Fibroblast of the aortic adventitia (primary cell): ENCODE measurements around the gene PCBP3. TPM values are rescaled to one million over a fixed set of nuclear protein-coding genes. Genes with fewer than 3 reads are reported as not detected.
"Not testable (repeated sequence)": the region's sequence is repeated elsewhere in the genome, so short reads cannot be mapped to it uniquely, and the experiment has no call there.

Experiments used
- DNase-seq: peaks from one replicate; pipeline ENCODE4 v3.0.0-alpha.2; 2010; ENCODE audit warnings: low read depth
- H3K4me3 ChIP-seq: 2 replicates; pipeline ENCODE4 v1.5.1; 2011; ENCODE audit warnings: low read depth, mild to moderate bottlenecking, control low read depth, low read length, moderate library complexity
- total RNA-seq: library from RNA; depleted of rRNA; stranded (reverse); fragments of >200 nt; gene quantifications from 2 replicates; pipeline ENCODE4 v1.2.3, GENCODE V29; 2012; ENCODE audit warnings: low replicate concordance
- TF ChIP-seq, protein P1 (sequence below): IDR thresholded peaks from 2 replicates; pipeline ENCODE4 v1.5.1; 2011; ENCODE audit warnings: mild to moderate bottlenecking, low read length, control low read depth, inconsistent platforms; ENCODE audit not compliant: insufficient read depth

The PCBP3 gene
- total RNA-seq, 1 donor, result 1.2 TPM

DNA sequence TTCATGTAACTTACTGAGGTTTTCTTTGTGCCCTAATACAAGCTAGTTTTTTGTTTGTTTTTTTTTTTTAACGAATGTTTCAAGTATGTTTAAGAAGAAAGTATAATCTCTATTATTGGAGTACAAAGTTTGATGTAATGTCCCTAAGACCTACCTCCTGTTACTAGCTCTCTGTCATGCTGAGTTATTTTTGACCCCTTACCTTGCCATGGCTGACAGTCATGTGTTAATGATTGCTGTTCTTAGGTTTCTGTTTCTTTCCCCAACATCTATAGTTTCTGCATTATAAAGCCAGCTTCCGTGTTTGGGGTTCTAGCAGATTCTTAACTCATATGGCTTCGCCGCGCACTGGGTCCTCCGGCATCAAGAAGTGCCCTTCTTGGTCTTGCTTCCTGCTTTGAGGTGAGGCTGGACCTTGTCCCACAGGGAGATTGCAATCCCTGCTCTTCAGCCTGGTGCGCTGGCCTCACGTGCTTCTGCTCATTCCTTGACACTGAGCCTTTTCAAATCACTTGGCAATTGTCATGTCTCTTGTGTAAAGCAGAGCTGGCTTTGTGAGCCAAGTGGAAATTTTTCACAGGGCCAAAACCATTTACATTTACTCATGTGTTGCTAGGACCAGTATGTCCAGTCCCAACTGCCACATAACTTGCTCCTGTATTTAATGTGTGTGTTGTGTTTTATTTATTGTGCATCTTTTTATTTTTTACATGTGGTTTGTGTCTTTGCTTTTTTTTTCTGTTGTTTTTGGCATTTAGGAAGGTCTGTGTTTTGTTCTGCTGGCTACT, 203.0 kb downstream of the PCBP3 start:
- TF ChIP-seq, protein P1, sequence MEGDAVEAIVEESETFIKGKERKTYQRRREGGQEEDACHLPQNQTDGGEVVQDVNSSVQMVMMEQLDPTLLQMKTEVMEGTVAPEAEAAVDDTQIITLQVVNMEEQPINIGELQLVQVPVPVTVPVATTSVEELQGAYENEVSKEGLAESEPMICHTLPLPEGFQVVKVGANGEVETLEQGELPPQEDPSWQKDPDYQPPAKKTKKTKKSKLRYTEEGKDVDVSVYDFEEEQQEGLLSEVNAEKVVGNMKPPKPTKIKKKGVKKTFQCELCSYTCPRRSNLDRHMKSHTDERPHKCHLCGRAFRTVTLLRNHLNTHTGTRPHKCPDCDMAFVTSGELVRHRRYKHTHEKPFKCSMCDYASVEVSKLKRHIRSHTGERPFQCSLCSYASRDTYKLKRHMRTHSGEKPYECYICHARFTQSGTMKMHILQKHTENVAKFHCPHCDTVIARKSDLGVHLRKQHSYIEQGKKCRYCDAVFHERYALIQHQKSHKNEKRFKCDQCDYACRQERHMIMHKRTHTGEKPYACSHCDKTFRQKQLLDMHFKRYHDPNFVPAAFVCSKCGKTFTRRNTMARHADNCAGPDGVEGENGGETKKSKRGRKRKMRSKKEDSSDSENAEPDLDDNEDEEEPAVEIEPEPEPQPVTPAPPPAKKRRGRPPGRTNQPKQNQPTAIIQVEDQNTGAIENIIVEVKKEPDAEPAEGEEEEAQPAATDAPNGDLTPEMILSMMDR, result no peak
- peak; percentile 63 for DNase-seq
- no peak overlapping the region for H3K4me3 ChIP-seq

DNA sequence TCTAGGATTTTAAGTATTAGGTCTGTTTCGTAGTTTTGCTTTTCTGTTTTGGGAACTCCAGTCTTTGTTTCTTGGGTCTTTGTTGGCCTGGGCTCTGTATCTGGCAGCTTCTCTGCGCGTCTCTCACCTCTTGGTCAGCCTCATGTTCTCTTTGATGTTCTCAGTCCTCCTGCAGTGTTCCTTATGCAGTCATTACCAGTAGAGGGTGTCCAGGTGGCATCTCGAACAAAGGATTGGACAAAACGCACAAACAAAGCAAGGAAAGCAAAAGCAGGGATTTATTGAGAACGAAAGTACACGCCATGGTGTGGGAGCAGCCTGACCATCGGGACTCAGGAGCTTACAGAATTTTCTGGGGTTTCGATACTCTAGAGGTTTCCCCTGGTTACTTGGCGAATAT, 204.3 kb downstream of the PCBP3 start:
- TF ChIP-seq, protein P1, result peak; percentile 7
- no peak for DNase-seq
- H3K4me3 ChIP-seq, result no peak overlapping the region

DNA sequence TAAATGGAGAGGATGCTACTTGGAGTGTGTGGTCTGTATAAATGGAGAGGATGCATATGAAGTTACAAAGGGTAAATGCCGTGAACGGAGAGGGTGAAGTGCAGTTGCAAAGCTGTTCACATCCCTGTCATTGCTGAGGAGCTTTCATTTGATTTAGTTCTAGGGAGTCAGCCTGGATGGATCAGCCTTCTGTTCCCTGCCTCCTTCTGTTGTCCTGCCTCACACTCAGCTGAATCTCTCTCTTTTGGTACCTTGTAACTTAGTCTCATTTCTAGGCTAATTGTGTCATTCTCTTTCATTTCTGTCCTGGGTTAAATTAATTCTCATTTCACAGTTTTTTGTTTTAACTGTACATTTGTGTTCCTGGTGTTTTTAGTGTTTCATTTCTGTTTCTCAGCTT, 204.8 kb downstream of the PCBP3 start:
- TF ChIP-seq, protein P1, result no peak
- H3K4me3 ChIP-seq, result no peak overlapping the region
- DNase-seq, result no peak

DNA sequence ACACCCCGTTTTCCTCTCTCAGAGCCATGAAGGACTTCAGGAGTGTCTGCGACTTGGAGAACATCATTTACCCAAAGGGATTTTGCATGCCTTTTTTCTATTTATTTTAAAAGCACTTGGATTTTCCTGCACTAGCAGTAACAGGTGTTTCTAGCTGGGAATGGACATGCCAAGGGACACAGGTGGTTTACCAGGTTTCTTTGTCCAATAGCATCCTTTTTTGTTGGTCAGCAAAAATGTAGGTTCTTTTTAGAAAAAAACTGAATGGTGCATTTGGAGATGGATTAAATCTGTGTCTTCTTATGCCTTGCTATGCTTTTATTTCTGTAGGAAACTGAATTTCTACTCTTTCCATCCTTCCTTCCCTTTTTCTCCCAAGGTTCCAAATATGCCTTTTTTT, 205.3 kb downstream of the PCBP3 start:
- no peak for DNase-seq
- H3K4me3 ChIP-seq, result no peak overlapping the region
- TF ChIP-seq, protein P1, result no peak

DNA sequence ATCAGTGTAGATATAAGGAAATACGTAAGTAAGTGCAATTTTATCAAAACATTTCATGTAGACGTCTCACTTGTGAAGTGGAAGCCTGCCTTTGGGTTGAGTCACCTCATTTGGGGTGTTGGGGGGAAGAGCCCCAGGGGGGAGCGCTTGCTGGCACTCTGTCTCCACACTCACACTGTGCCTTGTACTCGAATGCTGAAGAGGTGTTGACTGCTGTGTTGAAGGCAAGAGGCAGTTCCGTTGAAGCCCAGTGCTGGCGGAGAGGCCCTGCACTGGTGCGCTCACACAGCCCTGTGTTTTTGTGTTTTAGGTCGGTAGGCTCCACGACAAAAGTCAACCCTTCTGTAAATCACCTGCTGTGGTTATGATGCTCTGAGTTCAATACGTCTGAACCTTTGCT, 206.1 kb downstream of the PCBP3 start:
- H3K4me3 ChIP-seq, result no peak overlapping the region
- TF ChIP-seq, protein P1, result no peak
- DNase-seq, result no peak

DNA sequence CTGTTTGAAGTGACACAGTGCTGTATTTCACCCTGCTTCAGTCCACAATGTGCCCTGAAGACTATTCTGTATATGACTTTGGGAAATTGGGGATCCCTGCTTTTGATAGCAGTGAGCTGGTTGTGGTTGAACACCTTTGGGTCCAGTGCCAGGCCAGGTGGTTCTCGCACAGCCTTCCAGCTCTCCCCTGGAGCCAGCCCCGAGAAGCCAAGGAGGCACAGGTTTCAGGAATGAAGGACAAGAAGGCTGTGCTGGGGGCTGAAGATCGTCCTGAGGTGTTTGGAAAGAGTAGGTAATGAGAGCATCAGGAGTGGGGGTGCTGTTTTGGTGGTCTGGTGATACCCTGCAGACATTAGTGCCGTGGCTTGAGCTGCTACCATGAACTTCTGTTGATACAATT, 206.7 kb downstream of the PCBP3 start:
- DNase-seq, result no peak
- H3K4me3 ChIP-seq, result no peak overlapping the region
- TF ChIP-seq, protein P1, result no peak

DNA sequence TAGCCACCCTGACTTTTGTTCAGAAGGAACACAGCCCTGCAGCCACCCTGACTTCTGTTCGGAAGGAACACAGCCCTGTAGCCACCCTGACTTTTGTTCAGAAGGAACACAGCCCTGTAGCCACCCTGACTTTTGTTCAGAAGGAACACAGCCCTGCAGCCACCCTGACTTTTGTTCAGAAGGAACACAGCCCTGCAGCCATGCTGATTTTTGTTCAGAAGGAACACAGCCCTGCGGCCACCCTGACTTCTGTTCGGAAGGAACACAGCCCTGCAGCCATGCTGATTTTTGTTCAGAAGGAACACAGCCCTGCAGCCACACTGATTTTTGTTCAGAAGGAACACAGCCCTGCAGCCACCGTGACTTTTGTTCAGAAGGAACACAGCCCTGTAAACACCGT, 208.9 kb downstream of the PCBP3 start:
- DNase-seq, H3K4me3 ChIP-seq: not testable (repeated sequence)
